A204.1 (cell line): ENCODE measurements around the gene TGM3.

Experiments used
- FAIRE-seq: peaks from 2 replicates; lab custom pipeline; 2012; peaks lifted over from hg19 to GRCh38; lab: Jason Lieb, UNC

Gene TGM3

DNA sequence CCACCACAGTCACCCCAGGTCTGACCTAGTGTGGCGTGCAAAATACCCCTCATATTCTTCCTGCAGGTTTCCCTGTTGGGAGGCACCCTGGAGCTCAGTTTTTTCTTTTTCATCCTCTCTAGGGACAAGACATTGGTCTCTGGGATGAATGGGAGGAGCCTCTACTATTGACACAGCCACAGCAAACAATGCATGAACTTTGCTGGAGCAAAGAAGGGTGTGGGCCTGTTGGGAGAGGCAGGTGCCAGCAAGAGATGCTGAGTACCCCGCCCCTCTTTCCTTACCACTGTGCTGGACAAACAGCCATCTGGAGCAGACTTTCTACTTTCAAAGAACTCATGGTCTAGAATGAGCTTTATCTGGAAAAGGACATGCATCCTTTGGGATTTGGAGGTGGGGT lies 10.1 kb downstream of the TGM3 start:
- FAIRE-seq: no peak

DNA sequence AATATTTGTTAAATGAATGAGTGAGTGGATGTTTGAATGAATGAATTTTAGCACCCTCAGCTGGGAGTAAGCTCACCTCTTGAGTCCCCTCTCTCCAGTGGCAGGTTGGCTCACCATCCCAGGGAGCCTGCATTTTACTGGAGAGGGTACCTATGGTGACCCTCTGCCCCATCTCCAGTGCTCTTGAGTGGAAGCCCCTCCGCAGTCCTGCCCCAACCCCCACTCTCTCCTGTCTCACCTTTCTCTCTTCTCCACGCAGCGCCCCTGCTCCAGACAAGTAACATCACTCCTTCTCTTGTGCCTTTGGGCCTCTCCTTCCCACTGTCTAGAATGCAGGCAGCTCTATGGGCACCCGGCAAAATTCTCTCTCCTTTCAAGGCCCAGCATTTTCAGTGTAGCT lies 11.3 kb downstream of the TGM3 start:
- FAIRE-seq: no peak

DNA sequence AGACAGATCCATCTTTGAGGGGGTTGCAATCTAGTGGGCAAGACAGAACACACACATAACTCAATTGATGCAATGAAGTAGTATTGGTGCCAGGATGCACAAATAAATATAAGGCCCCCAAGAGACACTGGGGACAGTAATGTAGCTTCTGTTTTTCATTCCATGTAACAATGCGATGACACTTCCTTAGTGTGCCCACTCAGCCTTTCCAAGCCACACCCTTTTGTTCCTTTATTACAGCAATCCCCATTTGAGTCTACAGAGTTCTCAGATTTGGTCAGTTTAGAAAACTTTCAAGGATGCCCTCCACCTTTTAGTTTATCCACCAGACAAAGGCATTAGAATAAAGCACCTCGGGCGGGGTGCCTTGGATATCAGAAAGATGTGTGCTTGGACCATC lies 15.5 kb downstream of the TGM3 start:
- no peak for FAIRE-seq

DNA sequence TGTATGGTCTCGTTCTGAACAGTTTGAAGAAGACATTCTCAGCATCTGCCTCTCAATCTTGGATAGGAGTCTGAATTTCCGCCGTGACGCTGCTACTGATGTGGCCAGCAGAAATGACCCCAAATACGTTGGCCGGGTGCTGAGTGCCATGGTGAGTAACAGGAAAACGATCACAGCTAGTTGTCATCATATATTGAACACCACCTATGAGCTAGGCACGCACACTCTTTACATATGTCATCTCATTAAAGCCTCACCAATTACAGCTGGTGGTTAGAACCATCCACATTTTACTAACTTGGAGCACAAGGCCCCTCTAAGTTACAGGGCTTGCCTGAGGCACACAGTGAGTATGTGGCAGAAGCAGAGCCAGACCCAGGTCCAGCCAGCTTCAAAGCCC lies 17.1 kb downstream of the TGM3 start:
- no peak for FAIRE-seq

DNA sequence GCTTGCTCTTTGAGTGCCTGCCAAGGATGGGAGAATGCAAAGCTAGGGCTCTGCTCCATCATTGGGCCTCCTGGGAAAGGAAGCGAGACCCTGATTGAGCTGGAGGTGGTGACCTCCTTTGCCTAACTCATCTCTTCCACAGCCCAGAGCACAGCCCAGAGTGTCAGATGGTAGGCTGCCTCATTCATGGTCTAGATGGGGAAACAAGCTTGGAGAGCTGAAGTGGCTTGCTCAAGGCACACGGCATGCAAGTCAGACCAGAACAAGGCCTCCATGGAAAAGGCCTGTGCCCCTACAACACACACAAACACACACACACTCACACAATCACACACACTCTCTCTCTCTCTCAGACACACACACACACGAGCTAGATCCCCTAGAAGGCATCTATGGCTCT lies 17.5 kb downstream of the TGM3 start:
- FAIRE-seq: no peak

DNA sequence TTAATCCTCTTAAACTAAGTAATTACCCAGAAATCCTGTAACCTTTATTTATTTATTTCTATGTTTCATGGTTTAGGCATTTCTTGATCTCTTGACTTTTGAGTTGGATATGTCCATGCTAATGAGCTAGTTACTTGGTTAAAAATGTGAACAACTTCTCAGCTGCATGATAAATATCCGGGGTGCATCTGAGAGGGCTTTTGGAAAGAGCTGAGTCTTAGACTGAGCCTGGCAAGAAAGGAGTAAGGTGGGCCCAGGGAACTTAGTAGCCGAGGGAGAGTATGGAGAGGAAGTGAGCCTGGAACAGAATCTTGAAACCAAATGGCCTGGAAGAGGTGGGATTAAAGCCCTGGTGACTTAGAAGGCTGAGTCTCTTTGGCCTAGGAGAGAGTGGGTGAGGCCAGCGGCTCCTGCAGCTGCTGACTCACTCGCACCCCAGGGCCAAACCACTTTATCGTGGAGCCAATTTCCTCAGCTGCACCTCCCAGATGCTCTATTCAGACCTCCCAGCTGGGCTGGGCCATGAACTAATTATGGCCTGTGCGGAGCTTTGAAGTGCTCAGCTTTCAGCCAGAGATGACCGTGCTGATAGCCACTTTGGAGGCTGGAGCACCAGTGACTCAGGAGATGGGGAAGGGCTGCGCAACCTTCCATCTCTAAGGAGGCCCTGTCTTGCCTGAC lies 19.1 kb downstream of the TGM3 start:
- FAIRE-seq: no peak

DNA sequence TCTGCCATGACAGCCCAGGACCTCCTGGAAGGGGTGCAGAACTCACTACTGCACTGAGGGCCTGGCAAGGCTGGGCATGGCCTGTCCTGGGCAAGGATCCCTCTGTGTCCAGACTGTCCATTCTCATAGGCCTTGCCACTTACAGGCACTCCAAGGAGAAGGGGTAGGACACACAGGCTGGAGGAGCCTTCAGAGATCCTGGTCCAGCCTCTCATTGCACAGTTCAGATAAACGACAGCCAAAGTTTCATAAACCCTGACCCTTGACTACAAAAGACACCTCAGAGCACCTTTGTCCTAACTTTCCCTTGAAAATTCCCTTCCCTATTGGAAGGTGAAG lies 19.6 kb downstream of the TGM3 start:
- FAIRE-seq: no peak

DNA sequence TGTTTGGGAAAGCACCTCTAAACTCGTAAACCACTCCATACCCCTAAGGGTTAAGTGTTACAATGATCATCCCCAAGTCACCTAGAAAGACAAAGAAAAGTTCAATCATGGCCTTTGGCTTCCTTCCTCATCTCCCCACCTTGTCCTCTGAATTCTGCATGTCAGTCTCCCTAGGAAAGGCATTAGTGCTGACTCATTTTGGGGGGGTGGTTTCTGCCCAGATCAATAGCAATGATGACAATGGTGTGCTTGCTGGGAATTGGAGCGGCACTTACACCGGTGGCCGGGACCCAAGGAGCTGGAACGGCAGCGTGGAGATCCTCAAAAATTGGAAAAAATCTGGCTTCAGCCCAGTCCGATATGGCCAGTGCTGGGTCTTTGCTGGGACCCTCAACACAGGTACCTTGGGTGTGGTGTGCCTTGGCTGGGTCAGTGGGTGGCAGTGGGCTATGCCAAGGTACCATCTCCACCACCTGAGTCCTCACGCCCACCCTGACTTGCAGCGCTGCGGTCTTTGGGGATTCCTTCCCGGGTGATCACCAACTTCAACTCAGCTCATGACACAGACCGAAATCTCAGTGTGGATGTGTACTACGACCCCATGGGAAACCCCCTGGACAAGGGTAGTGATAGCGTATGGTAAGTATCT lies 21.2 kb downstream of the TGM3 start:
- no peak for FAIRE-seq

DNA sequence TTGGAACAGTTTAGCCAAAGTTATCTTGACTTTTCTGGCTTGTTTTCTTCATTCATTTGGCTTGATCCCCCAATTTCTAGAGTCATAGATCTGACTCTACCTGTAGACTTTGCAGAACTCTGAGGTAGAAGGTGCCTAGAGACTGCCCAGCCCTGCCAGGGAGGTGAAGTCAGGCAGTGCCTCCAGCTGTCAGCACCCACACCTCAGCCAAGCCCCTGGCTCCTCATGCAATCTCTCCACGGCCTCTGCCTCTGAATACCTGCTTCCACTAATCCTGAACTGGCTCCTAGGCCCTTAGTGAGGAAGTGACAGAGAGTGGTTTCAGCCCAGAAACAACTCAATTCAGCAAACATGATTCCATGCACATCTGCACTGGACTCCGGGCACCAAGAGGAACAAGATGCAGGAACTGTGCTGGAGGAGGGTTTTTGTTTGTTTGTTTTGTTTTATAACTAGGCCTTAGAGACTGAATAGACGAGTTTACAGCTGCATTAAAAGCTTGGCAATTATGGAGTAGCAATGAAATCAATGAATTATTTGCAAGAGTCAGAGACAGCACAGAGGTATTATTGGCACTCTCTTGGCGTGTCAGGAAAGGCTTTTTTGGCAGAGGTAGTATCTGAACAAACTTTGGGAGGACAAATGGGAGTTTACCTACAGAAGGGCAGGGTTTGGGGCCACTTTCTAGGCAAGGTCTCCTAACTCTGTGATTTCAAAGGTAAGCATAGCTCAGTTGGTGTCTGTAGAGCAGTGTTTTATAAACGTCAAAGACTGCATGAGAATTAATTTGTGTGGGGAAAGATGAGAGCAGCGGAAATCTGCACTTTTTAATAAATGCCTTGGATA lies 25.2 kb downstream of the TGM3 start:
- no peak for FAIRE-seq

DNA sequence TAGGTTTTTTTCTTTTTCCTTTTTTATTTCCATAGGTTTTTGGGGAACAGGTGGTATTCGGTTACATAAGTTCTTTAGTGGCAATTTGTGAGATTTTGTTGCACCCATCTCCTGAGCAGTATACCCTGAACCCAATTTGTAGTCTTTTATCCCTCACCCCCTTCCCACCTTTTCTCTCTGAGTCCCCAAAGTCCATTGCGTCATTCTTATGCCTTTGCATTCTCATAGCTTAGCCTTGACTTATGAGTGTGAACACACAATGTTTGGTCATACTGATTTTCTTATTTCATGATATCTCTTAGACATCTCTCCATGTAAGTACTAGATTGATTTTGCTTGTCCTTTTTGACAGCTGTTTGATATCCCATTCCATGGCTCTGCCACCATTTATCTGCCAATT lies 27.2 kb downstream of the TGM3 start:
- FAIRE-seq: no peak

DNA sequence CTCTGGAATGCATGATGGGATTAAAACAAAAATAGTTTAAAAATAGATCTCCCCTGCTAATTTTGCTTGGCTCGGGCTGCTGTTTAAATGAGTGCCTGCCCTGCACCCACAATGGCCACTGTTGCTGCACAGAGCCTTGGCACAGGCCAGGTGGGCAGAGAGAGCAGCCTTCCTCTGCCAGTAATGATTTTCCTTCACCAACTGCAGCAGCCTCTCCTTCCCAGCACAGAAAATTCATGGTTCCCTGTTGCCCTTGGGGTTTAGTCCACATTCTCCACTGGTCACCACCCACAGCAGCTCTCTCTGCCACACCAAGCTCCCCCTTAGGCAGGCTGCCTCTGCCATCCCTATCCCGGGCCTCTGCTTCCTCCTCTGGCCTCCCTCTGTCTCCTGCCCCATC lies 30.2 kb downstream of the TGM3 start:
- FAIRE-seq: no peak

DNA sequence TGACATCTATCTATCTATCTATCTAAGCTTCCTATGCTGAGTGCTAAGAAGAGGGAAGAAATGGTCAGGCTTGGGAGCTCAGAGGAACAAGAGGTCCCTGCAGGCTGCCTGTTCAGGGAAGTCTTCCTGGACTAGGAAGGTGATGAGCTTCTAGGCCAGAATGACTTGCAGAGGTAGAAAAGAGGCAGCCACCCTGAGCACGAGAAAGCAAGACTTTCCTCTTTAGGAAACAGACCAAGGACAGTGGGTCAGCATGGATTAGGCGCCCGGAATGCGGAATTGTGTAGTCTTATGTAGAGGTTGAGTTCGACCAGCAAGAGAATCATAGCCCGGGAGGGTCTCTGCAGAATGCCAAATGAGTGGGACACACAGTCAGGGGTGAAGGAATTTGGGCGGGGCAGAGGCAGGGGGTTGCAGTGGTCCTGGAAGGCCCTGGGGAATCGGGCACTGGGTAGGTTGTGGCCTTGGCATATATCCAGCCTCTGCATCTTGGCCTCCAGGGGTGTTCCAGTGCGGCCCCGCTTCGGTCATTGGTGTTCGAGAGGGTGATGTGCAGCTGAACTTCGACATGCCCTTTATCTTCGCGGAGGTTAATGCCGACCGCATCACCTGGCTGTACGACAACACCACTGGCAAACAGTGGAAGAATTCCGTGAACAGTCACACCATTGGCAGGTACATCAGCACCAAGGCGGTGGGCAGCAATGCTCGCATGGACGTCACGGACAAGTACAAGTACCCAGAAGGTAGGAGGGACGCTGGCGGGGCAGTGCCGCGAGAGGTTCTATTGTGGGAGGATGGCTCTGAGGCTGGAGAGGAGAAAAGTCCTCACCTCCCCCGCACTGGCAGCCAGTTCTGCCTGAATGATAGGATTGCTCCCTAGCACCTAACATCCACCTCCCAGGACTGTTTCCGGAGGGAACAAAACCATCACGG lies 32.1 kb downstream of the TGM3 start:
- no peak for FAIRE-seq

DNA sequence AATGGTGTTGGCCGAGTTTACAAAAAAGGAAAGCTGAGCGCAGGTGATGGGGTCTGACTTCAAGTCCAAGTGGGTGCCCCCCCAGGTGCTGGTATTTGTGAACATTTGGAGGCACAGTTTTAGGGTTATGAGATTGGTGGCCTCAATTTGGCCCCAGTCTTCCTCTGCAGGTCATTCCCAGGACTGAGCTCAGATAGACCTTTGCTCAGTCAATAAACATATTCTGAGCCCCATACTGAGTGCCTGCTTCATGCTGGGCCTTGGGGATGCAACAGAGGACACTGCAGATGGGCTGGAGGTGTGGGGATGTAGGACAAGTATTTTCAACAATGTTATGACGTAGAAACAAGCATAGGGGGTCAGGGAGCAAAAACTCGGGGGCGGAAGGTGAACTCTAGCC lies 33.5 kb downstream of the TGM3 start:
- FAIRE-seq: no peak

DNA sequence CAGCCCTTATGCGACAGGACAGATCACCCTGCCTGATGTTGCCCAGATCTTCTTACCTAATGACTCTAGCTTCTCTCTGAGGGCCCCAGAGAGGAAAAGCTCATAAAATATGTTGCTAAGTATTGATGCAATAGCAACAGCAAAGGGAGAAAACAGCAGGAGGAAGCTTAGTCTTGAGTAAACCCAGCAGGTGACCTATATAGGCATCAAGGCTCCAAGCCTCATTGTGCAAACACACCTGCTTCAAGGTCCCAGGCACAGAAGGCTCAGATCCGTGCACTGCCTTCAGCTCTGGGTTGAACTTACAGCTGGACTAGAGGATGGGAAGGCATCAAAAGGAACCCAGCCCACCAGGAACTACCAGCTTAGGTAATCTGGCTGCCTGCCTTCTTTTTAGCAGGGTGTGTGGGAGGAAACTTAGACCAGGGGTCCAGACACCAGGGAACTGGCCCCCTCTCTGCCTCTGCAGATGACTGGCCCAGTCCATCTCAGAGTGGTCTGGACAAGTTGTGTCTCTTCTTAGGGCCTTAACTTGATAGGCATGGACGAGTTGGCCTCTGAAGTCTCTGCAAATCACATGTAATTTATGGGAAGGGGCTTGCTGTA lies 34.4 kb downstream of the TGM3 start:
- FAIRE-seq: no peak

DNA sequence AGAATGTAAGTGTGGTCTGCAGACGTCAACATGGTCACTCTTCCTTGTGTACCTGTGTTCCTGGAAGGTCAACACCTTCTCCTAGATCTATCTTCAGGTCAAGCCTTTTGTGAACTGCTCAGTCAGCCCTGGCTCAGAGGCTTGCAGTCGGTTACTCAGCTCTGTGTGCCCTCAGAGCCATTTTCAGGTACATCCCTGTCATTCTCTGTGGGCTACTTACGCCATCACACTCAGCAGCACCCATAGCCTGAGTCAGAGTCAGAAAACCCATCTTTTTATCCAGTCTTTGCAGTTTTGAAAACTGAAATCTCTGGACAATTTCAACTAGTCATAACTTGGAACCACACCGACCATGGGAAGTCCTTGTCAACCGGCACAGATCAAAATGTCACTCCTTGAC lies 35.3 kb downstream of the TGM3 start:
- no peak for FAIRE-seq

DNA sequence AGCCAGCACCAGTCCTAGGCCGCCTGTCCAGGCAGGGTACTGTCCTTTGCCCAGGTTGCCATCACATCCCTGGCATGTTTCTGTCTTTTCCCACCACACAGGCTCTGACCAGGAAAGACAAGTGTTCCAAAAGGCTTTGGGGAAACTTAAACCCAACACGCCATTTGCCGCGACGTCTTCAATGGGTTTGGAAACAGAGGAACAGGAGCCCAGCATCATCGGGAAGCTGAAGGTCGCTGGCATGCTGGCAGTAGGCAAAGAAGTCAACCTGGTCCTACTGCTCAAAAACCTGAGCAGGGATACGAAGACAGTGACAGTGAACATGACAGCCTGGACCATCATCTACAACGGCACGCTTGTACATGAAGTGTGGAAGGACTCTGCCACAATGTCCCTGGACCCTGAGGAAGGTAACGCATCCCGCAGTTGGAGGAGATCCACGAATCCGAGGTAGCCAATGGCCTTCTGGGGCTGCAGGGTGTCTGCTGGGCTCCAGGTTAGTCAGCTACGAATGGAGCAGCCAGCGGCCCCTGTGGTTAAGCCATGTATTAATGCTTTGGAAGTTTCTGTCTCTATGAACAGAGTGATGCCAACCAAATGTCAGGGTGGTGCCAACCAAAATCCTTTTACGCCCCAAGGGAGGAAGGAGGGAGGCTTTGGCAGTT lies 36.2 kb downstream of the TGM3 start:
- no peak for FAIRE-seq

DNA sequence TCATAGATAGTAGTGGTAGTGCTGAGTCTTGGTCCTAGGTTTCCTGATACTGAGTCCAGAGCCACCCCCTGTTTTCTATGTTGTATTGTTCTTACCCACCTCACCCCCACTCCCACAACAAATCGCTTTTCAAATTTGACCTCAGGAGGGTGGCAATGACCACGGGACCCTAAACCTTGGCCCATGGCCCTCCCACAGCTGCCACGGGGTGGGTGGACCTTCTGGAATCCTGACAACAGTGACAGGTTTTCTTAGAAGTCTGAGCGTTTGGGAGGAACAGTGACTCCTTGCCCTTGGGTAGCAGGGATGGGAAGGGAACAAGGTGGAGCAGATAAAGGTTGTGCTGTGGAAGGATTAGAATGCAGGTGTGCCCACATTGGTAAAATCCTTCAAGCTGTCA lies 36.9 kb downstream of the TGM3 start:
- no peak for FAIRE-seq

DNA sequence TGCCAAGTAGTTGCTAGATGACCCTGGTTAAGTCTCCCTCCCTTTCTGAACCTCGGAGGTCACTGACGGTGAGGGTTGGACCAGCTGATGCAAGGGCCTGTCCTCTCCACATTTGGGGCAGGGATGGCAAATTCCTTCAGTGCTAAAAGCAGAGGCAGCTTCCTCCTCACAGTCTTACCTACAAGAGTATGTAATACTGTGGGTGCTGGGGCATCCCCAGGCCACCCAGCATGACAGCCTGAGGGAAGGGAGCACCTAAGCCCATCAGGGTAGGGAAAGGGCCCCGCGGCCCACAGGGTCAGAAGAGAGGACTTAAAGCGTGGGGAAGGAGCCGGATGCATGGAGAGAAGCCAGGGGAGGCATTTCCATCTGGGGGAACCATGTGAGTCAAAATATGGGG lies 38.0 kb downstream of the TGM3 start:
- no peak for FAIRE-seq

DNA sequence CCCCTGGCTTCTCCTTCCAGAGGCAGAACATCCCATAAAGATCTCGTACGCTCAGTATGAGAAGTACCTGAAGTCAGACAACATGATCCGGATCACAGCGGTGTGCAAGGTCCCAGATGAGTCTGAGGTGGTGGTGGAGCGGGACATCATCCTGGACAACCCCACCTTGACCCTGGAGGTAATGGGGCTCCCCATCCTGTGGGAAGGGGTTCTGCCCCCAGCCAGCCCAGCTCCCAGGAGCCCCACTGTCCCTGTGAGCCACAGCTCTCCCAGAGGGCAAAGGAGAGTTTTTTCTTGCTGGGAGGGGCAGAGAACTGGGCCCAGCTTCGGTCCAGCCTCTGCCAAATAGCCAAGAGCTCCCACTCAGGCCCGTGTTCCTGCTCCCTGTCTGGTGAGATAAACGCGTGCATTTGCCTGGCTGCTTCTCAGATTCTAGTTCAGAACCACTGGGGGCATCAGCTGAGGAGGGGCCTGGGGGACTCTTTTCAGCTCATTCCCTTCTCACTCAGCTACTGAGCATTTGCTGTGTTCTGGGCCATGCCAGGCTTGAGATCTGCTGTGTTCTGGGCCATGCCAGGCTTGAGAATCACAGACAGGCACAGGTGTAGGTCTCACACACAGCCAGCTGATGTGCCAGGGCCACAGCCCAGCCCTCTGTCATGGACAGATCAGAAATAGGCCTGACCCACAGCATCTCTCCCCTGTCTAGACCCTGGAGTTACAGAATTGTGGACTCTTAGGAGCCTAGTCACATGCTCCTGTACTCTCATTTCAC lies 39.5 kb downstream of the TGM3 start:
- no peak for FAIRE-seq

DNA sequence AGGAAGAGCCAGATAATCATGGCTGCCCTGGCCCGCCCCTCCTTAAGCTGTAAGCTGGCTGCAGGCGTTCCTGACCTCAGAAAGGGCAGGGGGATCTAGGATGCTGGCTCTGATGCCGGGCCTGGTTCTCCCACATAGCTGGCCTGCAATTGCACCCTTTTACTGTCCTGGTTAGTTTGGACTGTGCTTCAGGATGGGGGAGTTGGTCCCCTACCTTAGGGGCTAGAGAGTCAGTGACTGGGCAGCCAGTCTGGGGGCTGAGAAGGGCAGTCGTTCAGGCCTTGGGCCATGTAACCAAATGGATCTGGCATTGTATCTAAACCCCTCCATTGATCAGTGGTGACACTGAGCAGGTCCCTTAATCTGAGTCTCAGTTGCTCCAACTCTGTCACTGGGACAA lies 40.7 kb downstream of the TGM3 start:
- no peak for FAIRE-seq

DNA sequence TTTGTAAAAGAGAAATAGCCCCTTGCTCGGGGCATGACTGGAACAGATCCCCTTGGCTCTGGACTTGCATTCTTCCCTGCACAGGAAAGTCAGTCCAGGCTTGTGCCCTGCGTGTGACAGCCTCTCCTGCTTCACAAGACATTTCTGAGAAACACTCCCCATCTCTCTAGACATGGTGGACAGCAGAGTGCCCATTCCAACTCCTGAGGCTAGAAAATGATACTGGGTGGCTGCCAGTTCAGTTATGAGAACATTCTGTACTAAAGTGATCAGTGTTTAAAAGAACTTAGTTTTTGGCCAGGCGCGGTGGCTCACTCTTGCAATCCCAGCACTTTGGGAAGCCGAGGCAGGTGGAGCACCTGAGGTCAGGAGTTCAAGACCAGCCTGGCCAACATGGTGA lies 41.3 kb downstream of the TGM3 start:
- no peak for FAIRE-seq
